Sigmoid colon (tissue), 7 donors: ENCODE measurements around the gene NPHP4. TPM values are rescaled to one million over a fixed set of nuclear protein-coding genes. Genes with fewer than 3 reads are reported as not detected.

Experiments
- DNase-seq: peaks from one replicate; pipeline ENCODE4 v3.0.0-alpha.2; 2019
- H3K27ac ChIP-seq, 4 donors: fragments of 200-600 bp; sonication (generic); one replicate each; pipeline ENCODE4 v1.5.1; 2016 to 2019; ENCODE audit warnings: mild to moderate bottlenecking in 1 of 4
- H3K27me3 ChIP-seq, 3 donors: fragments of 200-600 bp; sonication (generic); one replicate each; pipeline ENCODE4 v1.5.1; 2019; ENCODE audit warnings: mild to moderate bottlenecking in 1 of 3
- H3K36me3 ChIP-seq, 4 donors: fragments of 200-600 bp; sonication (generic); one replicate each; pipeline ENCODE4 v1.5.1; 2016 to 2019
- H3K4me1 ChIP-seq, 4 donors: fragments of 200-600 bp; sonication (generic); one replicate each; pipeline ENCODE4 v1.5.1; 2017 to 2019
- H3K4me3 ChIP-seq, 4 donors: fragments of 200-600 bp; sonication (generic); one replicate each; pipeline ENCODE4 v1.5.1; 2017 to 2019; ENCODE audit warnings: mild to moderate bottlenecking in 2 of 4, moderate library complexity in 1 of 4
- H3K9me3 ChIP-seq, 4 donors: fragments of 200-600 bp in 3 of 4; sonication (generic) in 3 of 4; one replicate each; pipeline versions ENCODE4 v1.5.1 to v1.6.1; 2013 to 2019
- CTCF ChIP-seq, 4 experiments: fragments of 450-650 bp in 3 of 4; fragments of 200-600 bp in 1 of 4; IDR thresholded peaks; one replicate each; pipeline ENCODE4 v1.5.1; 2016 to 2019; ENCODE audit warnings: antibody characterized with exemption in 4 of 4, mild to moderate bottlenecking in 3 of 4, moderate library complexity in 2 of 4
- EP300 ChIP-seq, 4 donors: sonication (generic); formaldehyde crosslinking; IDR thresholded peaks; one replicate each; pipeline ENCODE4 v1.6.1; 2017; ENCODE audit warnings: antibody characterized with exemption in 4 of 4
- POLR2A ChIP-seq, 2 donors: fragments of 450-650 bp; IDR thresholded peaks; one replicate each; pipeline ENCODE4 v1.6.1; 2016; ENCODE audit warnings: antibody characterized with exemption in 2 of 2, mild to moderate bottlenecking in 2 of 2, moderate library complexity in 2 of 2
- POLR2AphosphoS5 ChIP-seq, 4 donors: sonication (generic); formaldehyde crosslinking; IDR thresholded peaks; one replicate each; pipeline ENCODE4 v1.6.1; 2017; ENCODE audit warnings: antibody characterized with exemption in 4 of 4
- WGBS, 2 donors: extraction: QIAGEN DNeasy Blood & Tissue Kit; methylation state at CpG; one replicate each; pipeline ENCODE4 v1.1.7; 2013; 5-methylcytosine and 5-hydroxymethylcytosine counted together
- intact Hi-C: fragments of 100-400 bp; cut with DNase I; formaldehyde crosslinking; loops from one replicate; pipeline ENCODE4 v1.15.1; 2023
- polyA plus RNA-seq, 3 donors: library from polyadenylated mRNA; stranded (reverse); fragments of 200-250 nt; gene quantifications; one replicate each; pipeline ENCODE4 v1.2.3, GENCODE V29; 2013
- total RNA-seq, 4 donors: library from RNA; depleted of rRNA; stranded (reverse); fragments of >200 nt; gene quantifications; one replicate each; pipeline ENCODE4 v1.1.0, GENCODE V29; 2016
- donor health status: healthy with polysubstance abuse.
- donor health status: Bipolar disorder and iron deficiency.
- donor health status: healthy.

NPHP4 gene
- total and polyA plus RNA-seq, 7 donors = 0.60 to 12.2 (median 5.7) TPM

GRCh38 chr1:5961601-5962000 is 30.6 kb downstream of the NPHP4 start:
- no peak overlapping the region for H3K4me3 ChIP-seq
- no peaks in the 10 kb centered on the region for H3K27me3 ChIP-seq
- DNase-seq = peak; percentile 40
- TF ChIP-seq POLR2AphosphoS5 (IDR thresholded peaks at IDR 0.05) (no peak), POLR2A (IDR thresholded peaks at IDR 0.05) (no peak)
- no peaks in the 10 kb centered on the region for H3K9me3 ChIP-seq
- WGBS, 2 donors = 87 to 91% methylated on average over 11 of the region's 11 CpGs
- H3K27ac ChIP-seq = no peak overlapping the region
- peaks cover 0 to 58% (median 0%) of the 10 kb centered on the region in 4 donors for H3K36me3 ChIP-seq
- intact Hi-C loops = no loop called here
- no peaks in the 10 kb centered on the region for H3K4me1 ChIP-seq

- peaks cover 0 to 52% (median 0%) of the 10 kb centered on the region in 4 donors for H3K36me3 ChIP-seq
- intact Hi-C loops = no loop called here
- no peak overlapping the region for H3K27ac ChIP-seq
- WGBS, 2 donors = 87 to 94% methylated on average over 7 of the region's 7 CpGs
- H3K4me3 ChIP-seq = no peak overlapping the region
- H3K4me1 ChIP-seq = no peaks in the 10 kb centered on the region
- peak; percentile 33 for DNase-seq
- H3K27me3 ChIP-seq = no peaks in the 10 kb centered on the region
- TF ChIP-seq POLR2A (IDR thresholded peaks at IDR 0.05) (no peak), POLR2AphosphoS5 (IDR thresholded peaks at IDR 0.05) (no peak), CTCF (IDR thresholded peaks at IDR 0.05) (no peak), EP300 (IDR thresholded peaks at IDR 0.05) (no peak)
- H3K9me3 ChIP-seq = no peaks in the 10 kb centered on the region
Observed at GRCh38 chr1:5960336-5960735, 31.9 kb downstream of the NPHP4 start.

GRCh38 chr1:5959667-5960230 is 32.5 kb downstream of the NPHP4 start:
- Histone ChIP-seq H3K9me3 (no peaks in the 10 kb centered on the region), H3K36me3 (peaks cover 0 to 53% (median 0%) of the 10 kb centered on the region in 4 donors), H3K4me3 (no peak overlapping the region), H3K27me3 (no peaks in the 10 kb centered on the region), H3K4me1 (no peaks in the 10 kb centered on the region), H3K27ac (no peak overlapping the region)
- intact Hi-C loops = no loop called here
- DNase-seq = no peak
- TF ChIP-seq EP300 (IDR thresholded peaks at IDR 0.05) = no peak
- TF ChIP-seq POLR2AphosphoS5 (IDR thresholded peaks at IDR 0.05) = no peak
- no peak for TF ChIP-seq POLR2A (IDR thresholded peaks at IDR 0.05)
- WGBS, 2 donors = 94 to 97% methylated on average over 9 of the region's 9 CpGs

- DNase-seq = peak; percentile 28
- WGBS, 2 donors = 92 to 94% methylated on average over 13 of the region's 13 CpGs
Observed at GRCh38 chr1:5959087-5959486, 33.1 kb downstream of the NPHP4 start.

GRCh38 chr1:5956022-5956830 is 36.0 kb downstream of the NPHP4 start:
- Histone ChIP-seq H3K9me3 (no peaks in the 10 kb centered on the region), H3K27ac (no peak overlapping the region), H3K4me3 (no peak overlapping the region), H3K4me1 (no peaks in the 10 kb centered on the region), H3K36me3 (peaks cover 0 to 71% (median 2%) of the 10 kb centered on the region in 4 donors), H3K27me3 (no peaks in the 10 kb centered on the region)
- intact Hi-C loops = no loop called here
- DNase-seq = no peak
- WGBS, 2 donors = 92 to 94% methylated on average over 10 of the region's 10 CpGs
- TF ChIP-seq POLR2AphosphoS5 (IDR thresholded peaks at IDR 0.05) (no peak), EP300 (IDR thresholded peaks at IDR 0.05) (no peak), POLR2A (IDR thresholded peaks at IDR 0.05) (no peak)

More at GRCh38 chr1:5959087-5959486, 33.1 kb downstream of the NPHP4 start:
- Histone ChIP-seq H3K27ac (no peak overlapping the region), H3K36me3 (peaks cover 0 to 55% (median 0%) of the 10 kb centered on the region in 4 donors), H3K27me3 (no peaks in the 10 kb centered on the region), H3K9me3 (no peaks in the 10 kb centered on the region), H3K4me1 (no peaks in the 10 kb centered on the region), H3K4me3 (no peak overlapping the region)
- intact Hi-C loops = no loop called here
- TF ChIP-seq CTCF (IDR thresholded peaks at IDR 0.05) (no peak), POLR2A (IDR thresholded peaks at IDR 0.05) (no peak), POLR2AphosphoS5 (IDR thresholded peaks at IDR 0.05) (no peak), EP300 (IDR thresholded peaks at IDR 0.05) (no peak)

GRCh38 chr1:5955479-5955977 is 36.7 kb downstream of the NPHP4 start:
- H3K9me3 ChIP-seq = no peaks in the 10 kb centered on the region
- no peak for DNase-seq
- TF ChIP-seq CTCF (IDR thresholded peaks at IDR 0.05) (no peak), EP300 (IDR thresholded peaks at IDR 0.05) (no peak), POLR2AphosphoS5 (IDR thresholded peaks at IDR 0.05) (no peak), POLR2A (IDR thresholded peaks at IDR 0.05) (no peak)
- no peak overlapping the region for H3K27ac ChIP-seq
- no peaks in the 10 kb centered on the region for H3K27me3 ChIP-seq
- H3K36me3 ChIP-seq = peaks cover 0 to 70% (median 2%) of the 10 kb centered on the region in 4 donors
- no peak overlapping the region for H3K4me3 ChIP-seq
- 92 to 94% methylated on average over 10 of the region's 10 CpGs for WGBS, 2 donors
- intact Hi-C loops = no loop called here
- H3K4me1 ChIP-seq = no peaks in the 10 kb centered on the region
